Activated CD4-positive, alpha-beta T cell treated with anti-CD3 and anti-CD28 coated beads, Interleukin-2, amount 10 ng/mL, durations not matched to agents 7 days and 5 days (primary cell): Measurements from ENCODE around the gene SPTB. TPM values are rescaled to one million over a fixed set of nuclear protein-coding genes. Genes with fewer than 3 reads are reported as not detected.

Experiments used
- CTCF ChIA-PET: fragments of 350-600 bp; sonication (Branson Sonifier 250); formaldehyde crosslinking; loops from one replicate; lab custom pipeline; 2021; ENCODE audit warnings: antibody characterized with exemption; lab: Charles Lee
- POLR2A ChIA-PET: fragments of 350-600 bp; sonication (Branson Sonifier 250); formaldehyde crosslinking; loops from one replicate; lab custom pipeline; 2021; ENCODE audit warnings: antibody characterized with exemption; lab: Charles Lee
- DNase-seq: peaks from one replicate; pipeline ENCODE4 v3.0.0-alpha.2; 2020
- H3K27ac Mint-ChIP-seq: one replicate; pipeline ENCODE4 v1.8.0; 2021; ENCODE audit warnings: mild to moderate bottlenecking, moderate library complexity, mixed read lengths
- H3K27me3 Mint-ChIP-seq: one replicate; pipeline ENCODE4 v1.8.0; 2021; ENCODE audit warnings: mixed read lengths
- H3K36me3 Mint-ChIP-seq: one replicate; pipeline ENCODE4 v1.8.0; 2021; ENCODE audit warnings: low read depth, mixed read lengths
- H3K4me1 Mint-ChIP-seq: one replicate; pipeline ENCODE4 v1.8.0; 2021; ENCODE audit warnings: mixed read lengths
- H3K4me3 Mint-ChIP-seq: one replicate; pipeline ENCODE4 v1.8.0; 2021; ENCODE audit warnings: mild to moderate bottlenecking, moderate library complexity, mixed read lengths
- H3K9me3 Mint-ChIP-seq: one replicate; pipeline ENCODE4 v1.8.0; 2021; ENCODE audit warnings: mixed read lengths
- total RNA-seq, 2 experiments: library from RNA; stranded (reverse); gene quantifications; one replicate each; pipeline ENCODE4 v1.2.3, GENCODE V29; 2021

SPTB gene
- total RNA-seq, 2 experiments from 2014 or later, result not detected

GRCh38 chr14:64730681-64731080, 149.0 kb downstream of the SPTB start:
- no peak overlapping the region for H3K4me3 Mint-ChIP-seq
- CTCF ChIA-PET, result no interaction called here
- no peaks in the 10 kb centered on the region for H3K9me3 Mint-ChIP-seq
- POLR2A ChIA-PET, result no interaction called here
- peaks cover 27% of the 10 kb centered on the region for H3K36me3 Mint-ChIP-seq
- DNase-seq, result no peak
- peak overlapping the region; percentile 84 for H3K27ac Mint-ChIP-seq
- no peaks in the 10 kb centered on the region for H3K27me3 Mint-ChIP-seq
- H3K4me1 Mint-ChIP-seq, result peaks cover 60% of the 10 kb centered on the region

DNA sequence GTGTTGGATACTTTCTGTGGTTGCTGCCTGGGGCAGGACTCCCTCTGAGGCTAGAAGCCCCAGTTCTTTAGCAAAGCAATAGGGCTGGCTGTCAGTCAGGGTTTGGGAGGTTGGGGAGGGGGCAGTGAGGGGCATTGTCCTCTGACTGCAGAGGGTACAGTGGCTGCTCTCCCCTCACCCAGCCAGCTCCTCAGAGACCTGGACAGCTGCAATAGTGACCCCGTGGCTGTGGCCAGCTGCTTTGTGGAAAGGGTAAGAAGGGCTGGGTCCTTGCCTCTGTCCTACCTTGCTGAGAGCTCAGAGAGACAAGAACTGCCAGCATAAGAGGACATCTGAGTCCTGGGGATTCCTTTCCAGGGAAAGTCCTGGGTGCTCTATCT, 149.7 kb downstream of the SPTB start:
- H3K27me3 Mint-ChIP-seq, result no peaks in the 10 kb centered on the region
- no peak for DNase-seq
- H3K36me3 Mint-ChIP-seq, result peaks cover 22% of the 10 kb centered on the region
- POLR2A ChIA-PET, result no interaction called here
- H3K27ac Mint-ChIP-seq, result peak overlapping the region; percentile 84
- no peaks in the 10 kb centered on the region for H3K9me3 Mint-ChIP-seq
- H3K4me3 Mint-ChIP-seq, result no peak overlapping the region
- H3K4me1 Mint-ChIP-seq, result peaks cover 61% of the 10 kb centered on the region
- CTCF ChIA-PET, result interaction anchor here (0.6 kb wide), 1 partner anchor 278 kb away, joined by 3 read pairs; no protein-coding TSS in a partner anchor

- CTCF ChIA-PET, result interaction anchor here (0.6 kb wide), 1 partner anchor 278 kb away, joined by 3 read pairs; no protein-coding TSS in a partner anchor
- Mint-ChIP-seq H3K4me3 (no peak overlapping the region), H3K27me3 (no peaks in the 10 kb centered on the region), H3K27ac (peak overlapping the region; percentile 84), H3K36me3 (peaks cover 26% of the 10 kb centered on the region), H3K9me3 (no peaks in the 10 kb centered on the region), H3K4me1 (peaks cover 64% of the 10 kb centered on the region)
- POLR2A ChIA-PET, result no interaction called here
- DNase-seq, result no peak
Observed at GRCh38 chr14:64729386-64730060, 150.2 kb downstream of the SPTB start.

GRCh38 chr14:64728856-64729255, 150.9 kb downstream of the SPTB start:
- no peaks in the 10 kb centered on the region for H3K9me3 Mint-ChIP-seq
- H3K27ac Mint-ChIP-seq, result peak overlapping the region; percentile 34
- H3K36me3 Mint-ChIP-seq, result peaks cover 27% of the 10 kb centered on the region
- DNase-seq, result no peak
- peaks cover 66% of the 10 kb centered on the region for H3K4me1 Mint-ChIP-seq
- H3K27me3 Mint-ChIP-seq, result no peaks in the 10 kb centered on the region
- ChIA-PET POLR2A (no interaction called here), CTCF (no interaction called here)
- no peak overlapping the region for H3K4me3 Mint-ChIP-seq

DNA sequence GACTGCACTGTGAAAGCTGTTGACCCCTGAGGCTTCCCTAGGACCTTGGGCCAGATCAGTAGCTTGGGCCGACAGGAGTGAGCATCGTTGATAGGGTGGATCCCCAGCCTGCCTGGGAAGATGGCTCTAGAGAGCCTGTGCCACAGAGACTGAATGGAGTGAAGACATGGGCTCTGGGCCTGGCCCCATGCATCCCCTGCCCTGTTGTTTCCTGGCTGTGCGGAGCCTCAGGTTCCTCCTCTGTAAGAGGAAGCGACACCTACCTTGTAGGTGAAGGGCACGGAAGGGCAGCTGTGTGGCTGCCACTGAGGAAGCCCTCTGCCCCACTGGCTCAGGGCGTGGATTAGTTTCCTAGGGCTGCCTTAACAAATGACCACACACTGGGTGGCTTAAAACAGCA, 151.6 kb downstream of the SPTB start:
- Mint-ChIP-seq H3K27ac (peak overlapping the region; percentile 68), H3K27me3 (no peaks in the 10 kb centered on the region), H3K9me3 (no peaks in the 10 kb centered on the region), H3K36me3 (peaks cover 27% of the 10 kb centered on the region), H3K4me3 (no peak overlapping the region), H3K4me1 (peaks cover 67% of the 10 kb centered on the region)
- ChIA-PET CTCF (no interaction called here), POLR2A (no interaction called here)
- DNase-seq, result no peak

DNA sequence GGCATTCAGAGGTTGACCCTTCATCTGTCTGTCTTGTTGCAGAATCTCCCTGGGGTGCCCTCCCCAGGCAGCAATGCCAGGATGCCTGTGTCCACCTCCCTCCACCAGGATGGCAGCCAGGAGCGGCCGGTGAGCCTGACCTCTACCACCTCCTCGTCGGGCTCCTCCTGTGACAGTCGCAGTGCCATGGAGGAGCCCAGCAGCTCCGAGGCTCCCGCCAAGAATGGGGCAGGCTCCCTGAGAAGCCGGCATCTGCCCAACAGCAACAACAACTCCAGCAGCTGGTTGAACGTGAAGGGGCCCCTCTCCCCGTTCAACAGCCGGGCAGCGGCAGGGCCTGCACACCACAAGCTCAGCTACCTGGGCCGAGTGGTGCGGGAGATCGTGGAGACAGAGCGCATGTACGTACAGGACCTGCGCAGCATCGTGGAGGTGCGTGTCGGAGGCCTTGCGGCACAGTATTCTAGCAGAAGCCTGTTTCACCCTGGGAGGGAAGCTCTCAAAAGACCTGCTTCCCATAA, 152.1 kb downstream of the SPTB start:
- no peaks in the 10 kb centered on the region for H3K27me3 Mint-ChIP-seq
- peaks cover 72% of the 10 kb centered on the region for H3K4me1 Mint-ChIP-seq
- no peaks in the 10 kb centered on the region for H3K9me3 Mint-ChIP-seq
- DNase-seq, result no peak
- no peak overlapping the region for H3K27ac Mint-ChIP-seq
- peaks cover 27% of the 10 kb centered on the region for H3K36me3 Mint-ChIP-seq
- POLR2A ChIA-PET, result no interaction called here
- CTCF ChIA-PET, result no interaction called here
- H3K4me3 Mint-ChIP-seq, result no peak overlapping the region

GRCh38 chr14:64726585-64726890, 153.2 kb downstream of the SPTB start:
- CTCF ChIA-PET, result interaction anchor here (1.2 to 1.3 kb wide), 2 partner anchors 9 to 22 kb away, joined by 3 to 5 read pairs; no protein-coding TSS in a partner anchor
- Mint-ChIP-seq H3K27ac (no peak overlapping the region), H3K36me3 (peaks cover 27% of the 10 kb centered on the region), H3K9me3 (no peaks in the 10 kb centered on the region), H3K4me3 (no peak overlapping the region), H3K4me1 (peaks cover 81% of the 10 kb centered on the region), H3K27me3 (no peaks in the 10 kb centered on the region)
- POLR2A ChIA-PET, result no interaction called here
- no peak for DNase-seq

- Mint-ChIP-seq H3K27me3 (no peaks in the 10 kb centered on the region), H3K27ac (peak overlapping the region; percentile 43), H3K36me3 (peaks cover 23% of the 10 kb centered on the region), H3K4me3 (no peak overlapping the region), H3K9me3 (no peaks in the 10 kb centered on the region), H3K4me1 (peaks cover 83% of the 10 kb centered on the region)
- no peak for DNase-seq
- POLR2A ChIA-PET, result no interaction called here
- CTCF ChIA-PET, result interaction anchor here (0.6 to 1.3 kb wide), 4 partner anchors 9 to 45 kb away, joined by 3 to 5 read pairs (median 3); no protein-coding TSS in a partner anchor
Observed at GRCh38 chr14:64725879-64726584, 153.7 kb downstream of the SPTB start.

DNA sequence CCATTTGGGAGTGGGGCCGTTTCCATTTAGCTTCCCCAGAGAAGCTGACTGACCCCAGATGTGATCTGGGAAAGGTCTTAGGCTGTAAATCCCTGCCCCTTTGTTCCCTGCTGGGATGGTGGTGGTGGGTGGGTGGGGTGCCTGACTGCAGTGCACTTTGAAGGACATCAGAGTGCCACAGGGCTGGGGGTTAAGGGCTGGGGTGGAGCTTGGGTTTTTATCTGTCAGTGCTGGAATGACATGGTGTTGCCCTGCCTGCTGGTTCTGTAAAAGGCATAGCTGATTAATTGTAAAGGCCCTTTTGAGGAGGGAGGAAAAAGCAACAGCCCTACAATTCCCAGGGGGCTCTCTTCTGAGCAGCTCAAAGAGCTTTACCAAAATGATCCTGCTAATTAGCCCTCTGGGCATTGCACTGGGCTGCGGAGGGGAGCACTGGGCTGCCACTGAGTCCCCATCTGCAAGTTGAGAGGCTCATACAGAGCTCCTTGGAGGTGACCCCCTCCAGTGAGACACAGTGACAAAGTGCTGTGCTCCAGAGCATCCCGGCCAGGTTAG, 154.4 kb downstream of the SPTB start:
- ChIA-PET CTCF (interaction anchor here (1.1 to 1.3 kb wide), 3 partner anchors 8 to 20 kb away, joined by 3 to 5 read pairs (median 3); no protein-coding TSS in a partner anchor), POLR2A (no interaction called here)
- Mint-ChIP-seq H3K27me3 (no peaks in the 10 kb centered on the region), H3K9me3 (no peaks in the 10 kb centered on the region), H3K27ac (no peak overlapping the region), H3K36me3 (peaks cover 24% of the 10 kb centered on the region), H3K4me3 (no peak overlapping the region), H3K4me1 (peaks cover 87% of the 10 kb centered on the region)
- no peak for DNase-seq

GRCh38 chr14:64724578-64724930, 155.2 kb downstream of the SPTB start:
- peak overlapping the region; percentile 82 for H3K27ac Mint-ChIP-seq
- H3K4me1 Mint-ChIP-seq, result peaks cover 86% of the 10 kb centered on the region
- DNase-seq, result no peak
- CTCF ChIA-PET, result interaction anchor here (1.2 kb wide), 1 partner anchor 17 kb away, joined by 4 read pairs; no protein-coding TSS in a partner anchor
- H3K9me3 Mint-ChIP-seq, result peaks cover 2% of the 10 kb centered on the region
- POLR2A ChIA-PET, result no interaction called here
- no peaks in the 10 kb centered on the region for H3K27me3 Mint-ChIP-seq
- peaks cover 28% of the 10 kb centered on the region for H3K36me3 Mint-ChIP-seq
- H3K4me3 Mint-ChIP-seq, result no peak overlapping the region

GRCh38 chr14:64723691-64724577, 155.8 kb downstream of the SPTB start:
- H3K4me3 Mint-ChIP-seq, result peak overlapping the region; percentile 34
- H3K4me1 Mint-ChIP-seq, result peaks cover 81% of the 10 kb centered on the region
- peak overlapping the region; percentile 82 for H3K27ac Mint-ChIP-seq
- CTCF ChIA-PET, result interaction anchor here (1.0 to 1.2 kb wide), 3 partner anchors 8 to 52 kb away, joined by 4 to 5 read pairs (median 4); no protein-coding TSS in a partner anchor
- POLR2A ChIA-PET, result no interaction called here
- peaks cover 28% of the 10 kb centered on the region for H3K36me3 Mint-ChIP-seq
- peaks cover 2% of the 10 kb centered on the region for H3K9me3 Mint-ChIP-seq
- no peaks in the 10 kb centered on the region for H3K27me3 Mint-ChIP-seq
- DNase-seq, result no peak

DNA sequence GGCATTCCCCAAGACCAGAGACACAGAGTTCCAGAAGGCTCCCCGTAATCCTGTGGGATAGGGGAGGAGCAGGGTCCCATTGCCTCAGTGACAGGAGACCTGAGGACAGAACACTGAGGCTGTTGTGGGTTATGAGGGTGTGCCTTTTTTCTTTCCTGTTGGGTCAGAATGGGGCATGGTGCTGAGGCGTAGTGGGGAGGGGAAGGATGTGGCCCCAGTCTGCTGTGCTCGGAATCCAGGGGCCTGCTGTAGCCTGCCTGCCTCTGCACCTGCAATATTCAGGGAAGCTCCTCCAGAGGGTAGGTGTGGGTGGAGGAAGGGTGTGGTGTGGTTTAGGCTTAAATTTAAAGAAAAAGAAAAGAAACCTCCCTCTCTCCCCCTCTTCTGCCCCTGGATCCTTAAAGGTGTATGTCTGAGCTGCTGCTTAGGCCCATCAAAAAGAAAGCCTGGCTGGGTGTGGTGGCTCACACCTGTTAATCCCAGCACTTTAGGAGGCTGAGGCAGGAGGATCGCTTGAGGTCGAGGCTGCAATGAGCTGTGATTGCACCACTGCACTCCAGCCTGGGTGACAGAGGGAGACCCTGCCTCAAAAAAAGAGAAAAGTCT, 156.8 kb downstream of the SPTB start:
- Mint-ChIP-seq H3K4me3 (peak overlapping the region; percentile 35), H3K9me3 (peaks cover 2% of the 10 kb centered on the region), H3K36me3 (peaks cover 26% of the 10 kb centered on the region), H3K4me1 (peaks cover 80% of the 10 kb centered on the region), H3K27ac (peak overlapping the region; percentile 82), H3K27me3 (no peaks in the 10 kb centered on the region)
- peak; percentile 69 for DNase-seq
- CTCF ChIA-PET, result interaction anchor here (1.0 to 1.2 kb wide), 3 partner anchors 9 to 51 kb away, joined by 3 to 5 read pairs (median 4); no protein-coding TSS in a partner anchor
- POLR2A ChIA-PET, result no interaction called here
